Erythroblast (primary cell): Measurements from ENCODE around the gene TFCP2.

Experiments used
- GATA1 ChIP-seq: IDR thresholded peaks from 2 replicates; pipeline ENCODE4 v1.6.1; 2011; ENCODE audit warnings: low read depth, mild to moderate bottlenecking, control low read depth, low read length, moderate library complexity
- POLR2A ChIP-seq: IDR thresholded peaks from 2 replicates; pipeline ENCODE4 v1.6.1; 2011; ENCODE audit warnings: mild to moderate bottlenecking, low read length

DNA sequence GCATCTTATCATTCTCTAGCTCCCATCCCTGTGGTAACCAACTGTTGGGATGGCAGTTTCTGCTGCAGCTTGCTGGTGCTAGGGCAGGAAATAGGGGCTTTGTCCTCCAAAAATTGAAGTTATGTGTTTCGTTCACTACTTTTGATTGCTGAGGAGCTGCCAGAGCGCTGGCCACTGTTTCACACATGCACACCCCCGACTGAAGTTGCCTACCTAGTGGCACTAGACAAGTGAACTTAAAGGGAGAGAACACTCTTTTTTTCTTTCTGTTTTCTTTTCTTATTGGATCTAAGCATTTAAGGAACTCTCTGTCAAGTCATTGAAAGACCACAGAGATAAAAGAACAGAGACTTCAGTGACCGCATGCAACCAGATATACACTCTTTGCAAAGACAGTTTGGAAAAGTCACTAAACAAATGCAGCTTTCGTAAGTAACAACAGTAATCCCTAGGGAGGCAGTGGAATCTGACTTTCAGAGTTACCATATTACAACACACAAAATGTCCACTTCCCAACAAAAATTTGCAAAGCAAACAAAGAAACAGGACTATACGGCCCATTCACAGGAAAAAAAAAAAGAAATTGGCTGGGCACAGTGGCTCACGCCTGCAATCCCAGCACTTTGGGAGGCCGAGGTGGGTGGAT lies 12.0 kb downstream of the TFCP2 start:
- TF ChIP-seq POLR2A (no peak), GATA1 (no peak)
